Bronchial epithelial cell (primary cell): ENCODE measurements around the gene C5orf58. TPM values are rescaled to one million over a fixed set of nuclear protein-coding genes. Genes with fewer than 3 reads are reported as not detected.

Experiments used
- DNase-seq: peaks from one replicate; pipeline ENCODE4 v3.0.0-alpha.2; 2010; ENCODE audit warnings: low read depth
- FAIRE-seq: peaks from 2 replicates; lab custom pipeline; 2011; peaks lifted over from hg19 to GRCh38; lab: Jason Lieb, UNC
- H3K27me3 ChIP-seq: 2 replicates; pipeline ENCODE4 v1.5.1; 2011; ENCODE audit warnings: low read length; ENCODE audit not compliant: control insufficient read depth, insufficient read depth
- H3K36me3 ChIP-seq: 2 replicates; pipeline ENCODE4 v1.5.1; 2011; ENCODE audit warnings: low read length; ENCODE audit not compliant: control insufficient read depth, insufficient read depth
- H3K4me3 ChIP-seq: 2 replicates; pipeline ENCODE4 v1.5.1; 2011; ENCODE audit warnings: mild to moderate bottlenecking, low read depth, low read length, control low read depth
- CTCF ChIP-seq: IDR thresholded peaks from 2 replicates; pipeline ENCODE4 v1.5.1; 2011; ENCODE audit warnings: mild to moderate bottlenecking, moderate library complexity, low read length, control low read depth, inconsistent platforms; ENCODE audit not compliant: insufficient read depth, severe bottlenecking
- total RNA-seq: library from RNA; depleted of rRNA; stranded (reverse); fragments of >200 nt; gene quantifications from 2 replicates; pipeline ENCODE4 v1.2.1, GENCODE V29; 2014

C5orf58 gene
- total RNA-seq, 1 donor from 2014 or later: not detected

DNA sequence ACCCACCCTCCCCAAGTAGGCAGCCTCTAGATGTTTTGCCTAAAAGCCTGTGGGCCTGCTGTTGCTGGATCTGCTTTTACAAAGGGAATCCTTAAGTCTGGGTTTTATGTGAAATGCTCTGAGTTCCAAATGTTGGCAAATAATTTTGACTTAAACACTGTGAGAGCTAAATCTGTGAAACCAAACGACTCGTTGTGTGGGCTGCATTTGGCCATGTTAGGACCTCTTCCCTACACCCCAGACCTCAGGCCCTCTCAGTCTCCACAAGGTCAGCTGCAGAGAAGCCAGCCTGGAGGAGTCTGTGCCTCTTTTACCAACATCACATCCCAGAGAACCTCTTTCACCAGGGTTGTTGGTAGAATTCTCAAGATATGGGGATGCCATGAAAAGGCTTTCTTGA is 55.4 kb downstream of the C5orf58 start:
- DNase-seq (no peak), FAIRE-seq (no peak)
- Histone ChIP-seq H3K4me3 (no peak overlapping the region), H3K36me3 (no peaks in the 10 kb centered on the region), H3K27me3 (no peaks in the 10 kb centered on the region)
- TF ChIP-seq CTCF: no peak

DNA sequence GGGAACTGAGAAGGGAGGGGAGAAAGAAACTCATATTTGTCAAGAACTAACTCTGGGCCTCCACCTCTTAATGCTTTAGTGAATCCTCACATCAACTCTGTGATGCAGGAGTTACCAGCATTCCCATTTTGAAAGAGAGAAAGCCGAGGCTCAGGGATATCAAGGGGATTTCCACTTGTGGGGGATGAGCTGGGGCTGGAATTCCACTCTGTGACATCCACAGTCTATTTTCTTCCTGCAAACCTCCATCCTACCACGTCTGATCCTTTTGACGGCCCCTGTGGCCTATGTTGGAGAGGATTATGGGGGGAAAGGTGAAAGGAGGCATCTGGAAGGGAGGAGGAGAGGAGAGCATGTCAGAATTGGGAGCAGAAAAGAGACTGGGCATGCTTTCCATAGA is 55.8 kb downstream of the C5orf58 start:
- no peak overlapping the region for H3K4me3 ChIP-seq
- no peaks in the 10 kb centered on the region for H3K36me3 ChIP-seq
- DNase-seq: no peak
- no peaks in the 10 kb centered on the region for H3K27me3 ChIP-seq
- no peak for FAIRE-seq
- no peak for TF ChIP-seq CTCF

- TF ChIP-seq CTCF: no peak
- no peaks in the 10 kb centered on the region for H3K36me3 ChIP-seq
- no peak overlapping the region for H3K4me3 ChIP-seq
- FAIRE-seq: no peak
- H3K27me3 ChIP-seq: no peaks in the 10 kb centered on the region
- DNase-seq: no peak
Observed at GRCh38 chr5:170289121-170289520, 56.3 kb downstream of the C5orf58 start.

DNA sequence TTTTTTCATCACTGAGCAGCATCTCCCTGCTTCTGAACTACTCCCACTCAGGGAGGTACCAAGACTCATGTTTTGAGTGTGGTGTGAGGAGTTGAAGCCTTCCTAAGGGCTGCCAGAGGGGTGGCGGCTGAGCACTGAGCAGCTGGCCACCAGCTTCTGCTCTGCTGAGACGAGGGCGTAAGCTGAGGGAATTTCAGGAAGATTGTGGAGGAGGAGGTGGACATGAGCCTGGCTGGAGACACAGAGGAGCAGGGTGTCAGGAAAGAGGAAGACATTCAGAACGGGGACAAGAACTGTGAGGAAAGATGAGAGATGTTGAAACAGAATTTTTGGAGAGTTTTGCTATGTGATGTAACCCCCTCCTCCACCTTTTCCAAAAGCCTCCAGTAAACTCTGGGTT is 57.0 kb downstream of the C5orf58 start:
- FAIRE-seq: no peak
- TF ChIP-seq CTCF: no peak
- Histone ChIP-seq H3K36me3 (no peaks in the 10 kb centered on the region), H3K4me3 (no peak overlapping the region), H3K27me3 (no peaks in the 10 kb centered on the region)
- DNase-seq: no peak

- no peaks in the 10 kb centered on the region for H3K27me3 ChIP-seq
- FAIRE-seq: no peak
- no peak overlapping the region for H3K4me3 ChIP-seq
- DNase-seq: no peak
- H3K36me3 ChIP-seq: no peaks in the 10 kb centered on the region
- no peak for TF ChIP-seq CTCF
Observed at GRCh38 chr5:170290498-170290897, 57.7 kb downstream of the C5orf58 start.

GRCh38 chr5:170292179-170293104 is 59.7 kb downstream of the C5orf58 start:
- no peak overlapping the region for H3K4me3 ChIP-seq
- DNase-seq (no peak), FAIRE-seq (no peak)
- no peak for TF ChIP-seq CTCF
- no peaks in the 10 kb centered on the region for H3K27me3 ChIP-seq
- H3K36me3 ChIP-seq: no peaks in the 10 kb centered on the region
